Tibial artery (tissue), 4 donors: Measurements from ENCODE around the gene USP49.

Experiments used
- DNase-seq, 2 donors: peaks; one replicate each; pipeline ENCODE4 v3.0.0-alpha.2; 2019
- H3K27ac ChIP-seq, 2 donors: fragments of 200-600 bp; sonication (generic) in 1 of 2; 1 replicate in 1 of 2; 2 replicates in 1 of 2; pipeline ENCODE4 v1.5.1; 2018 to 2019; ENCODE audit warnings: mild to moderate bottlenecking in 1 of 2
- H3K27me3 ChIP-seq, 2 donors: fragments of 200-600 bp; sonication (generic) in 1 of 2; one replicate each; pipeline versions ENCODE4 v1.5.1 to v1.6.0; 2016 to 2019
- H3K36me3 ChIP-seq, 3 donors: fragments of 200-600 bp; sonication (generic) in 2 of 3; one replicate each; pipeline ENCODE4 v1.5.1; 2016 to 2019; ENCODE audit warnings: mild to moderate bottlenecking in 2 of 3
- H3K4me1 ChIP-seq, 4 donors: fragments of 200-600 bp; sonication (generic) in 2 of 4; 1 replicate in 3 of 4; 2 replicates in 1 of 4; pipeline ENCODE4 v1.5.1; 2016 to 2019
- H3K4me3 ChIP-seq, 2 donors: fragments of 200-600 bp; sonication (generic) in 1 of 2; 1 replicate in 1 of 2; 2 replicates in 1 of 2; pipeline ENCODE4 v1.5.1; 2018 to 2019; ENCODE audit warnings: mild to moderate bottlenecking in 2 of 2
- H3K9me3 ChIP-seq, 3 donors: fragments of 200-600 bp; sonication (generic) in 1 of 3; one replicate each; pipeline ENCODE4 v1.5.1; 2016 to 2019
- intact Hi-C: fragments of 100-400 bp; cut with DNase I; formaldehyde crosslinking; loops from one replicate; pipeline ENCODE4 v1.15.0; 2023; ENCODE audit warnings: low total_unique reads
- TF ChIP-seq, protein P1 (sequence below), 2 experiments: fragments of 200-600 bp in 1 of 2; fragments of 450-650 bp in 1 of 2; IDR thresholded peaks; one replicate each; pipeline ENCODE4 v1.5.1; 2017 to 2019; ENCODE audit warnings: antibody characterized with exemption in 2 of 2, mild to moderate bottlenecking in 1 of 2, moderate library complexity in 1 of 2

The USP49 gene

DNA sequence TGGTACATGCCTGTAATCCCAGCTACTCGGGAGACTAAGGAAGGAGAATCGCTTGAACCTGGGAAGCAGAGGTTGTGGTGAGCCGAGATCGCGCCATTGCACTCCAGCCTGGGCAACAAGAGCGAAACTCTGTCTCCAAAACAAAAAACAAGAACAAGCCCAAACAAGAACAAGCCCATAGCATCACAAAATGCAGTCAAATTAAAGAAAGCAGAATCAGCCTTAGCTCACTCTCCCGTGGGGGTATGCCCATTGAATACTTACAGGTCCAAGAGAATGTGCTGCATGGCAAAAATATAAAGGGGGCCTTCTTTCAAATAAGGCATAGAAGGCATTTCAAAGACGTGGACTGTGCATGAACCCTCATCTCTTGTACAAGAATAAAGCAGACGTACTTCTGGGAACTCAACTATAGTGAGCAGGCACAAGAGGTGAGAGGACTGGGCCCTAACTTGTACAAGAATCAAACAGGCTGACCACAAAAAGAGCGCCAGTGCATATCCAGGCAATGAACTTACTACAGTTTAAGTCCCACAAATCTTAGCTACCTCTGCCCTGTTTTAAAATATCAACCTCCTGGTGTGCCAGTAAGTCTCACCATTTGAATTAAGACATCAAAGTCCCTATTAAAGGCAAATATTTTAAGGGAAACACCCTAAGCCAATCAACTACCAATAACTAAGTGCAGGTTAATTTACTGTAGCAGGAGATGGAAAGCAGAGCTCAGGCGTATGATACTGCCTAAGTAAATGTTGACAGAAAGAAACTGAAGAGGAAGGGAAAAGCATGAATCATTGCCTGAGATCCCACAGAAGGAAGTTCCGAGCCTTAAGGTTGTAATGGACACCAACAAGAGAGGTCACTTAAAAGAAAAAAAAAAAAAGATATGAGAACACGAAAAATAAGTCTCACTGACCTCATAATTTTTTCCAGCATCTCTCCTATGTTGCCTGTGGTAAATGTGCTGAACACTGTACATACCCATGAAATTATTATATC, 70.3 kb downstream of the USP49 start:
- TF ChIP-seq, protein P1, sequence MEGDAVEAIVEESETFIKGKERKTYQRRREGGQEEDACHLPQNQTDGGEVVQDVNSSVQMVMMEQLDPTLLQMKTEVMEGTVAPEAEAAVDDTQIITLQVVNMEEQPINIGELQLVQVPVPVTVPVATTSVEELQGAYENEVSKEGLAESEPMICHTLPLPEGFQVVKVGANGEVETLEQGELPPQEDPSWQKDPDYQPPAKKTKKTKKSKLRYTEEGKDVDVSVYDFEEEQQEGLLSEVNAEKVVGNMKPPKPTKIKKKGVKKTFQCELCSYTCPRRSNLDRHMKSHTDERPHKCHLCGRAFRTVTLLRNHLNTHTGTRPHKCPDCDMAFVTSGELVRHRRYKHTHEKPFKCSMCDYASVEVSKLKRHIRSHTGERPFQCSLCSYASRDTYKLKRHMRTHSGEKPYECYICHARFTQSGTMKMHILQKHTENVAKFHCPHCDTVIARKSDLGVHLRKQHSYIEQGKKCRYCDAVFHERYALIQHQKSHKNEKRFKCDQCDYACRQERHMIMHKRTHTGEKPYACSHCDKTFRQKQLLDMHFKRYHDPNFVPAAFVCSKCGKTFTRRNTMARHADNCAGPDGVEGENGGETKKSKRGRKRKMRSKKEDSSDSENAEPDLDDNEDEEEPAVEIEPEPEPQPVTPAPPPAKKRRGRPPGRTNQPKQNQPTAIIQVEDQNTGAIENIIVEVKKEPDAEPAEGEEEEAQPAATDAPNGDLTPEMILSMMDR (IDR thresholded peaks at IDR 0.05), result no peak
- no peak for DNase-seq
- H3K9me3 ChIP-seq, result no peaks in the 10 kb centered on the region
- intact Hi-C loops, result no loop called here
- H3K36me3 ChIP-seq, result no peaks in the 10 kb centered on the region
- H3K27me3 ChIP-seq, result no peaks in the 10 kb centered on the region
- H3K27ac ChIP-seq, result no peak overlapping the region
- H3K4me1 ChIP-seq, result no peaks in the 10 kb centered on the region
- no peak overlapping the region for H3K4me3 ChIP-seq

DNA sequence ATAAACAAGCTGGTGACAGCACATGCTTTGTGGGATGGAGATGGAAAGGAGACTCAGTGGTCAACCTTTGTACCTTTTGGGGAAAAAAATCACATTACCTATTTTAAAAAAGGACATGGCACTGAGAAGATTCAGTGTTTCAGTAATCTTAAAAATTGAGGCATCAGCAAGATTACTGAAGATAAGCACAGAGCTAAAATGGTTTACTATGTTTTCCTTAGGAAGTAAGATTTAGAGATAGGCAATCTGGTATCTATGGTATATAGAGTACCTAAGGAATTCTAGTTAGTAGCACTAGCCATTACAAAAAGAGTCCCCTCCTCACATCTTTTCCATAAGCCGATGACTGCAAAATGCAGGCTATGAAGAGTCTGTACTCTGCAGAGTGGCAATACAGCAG, 72.0 kb downstream of the USP49 start:
- no peaks in the 10 kb centered on the region for H3K27me3 ChIP-seq
- H3K9me3 ChIP-seq, result no peaks in the 10 kb centered on the region
- TF ChIP-seq, protein P1 (IDR thresholded peaks at IDR 0.05), result no peak
- H3K4me1 ChIP-seq, result no peaks in the 10 kb centered on the region
- no peak overlapping the region for H3K27ac ChIP-seq
- intact Hi-C loops, result no loop called here
- H3K36me3 ChIP-seq, result no peaks in the 10 kb centered on the region
- H3K4me3 ChIP-seq, result no peak overlapping the region
- DNase-seq, result no peak

DNA sequence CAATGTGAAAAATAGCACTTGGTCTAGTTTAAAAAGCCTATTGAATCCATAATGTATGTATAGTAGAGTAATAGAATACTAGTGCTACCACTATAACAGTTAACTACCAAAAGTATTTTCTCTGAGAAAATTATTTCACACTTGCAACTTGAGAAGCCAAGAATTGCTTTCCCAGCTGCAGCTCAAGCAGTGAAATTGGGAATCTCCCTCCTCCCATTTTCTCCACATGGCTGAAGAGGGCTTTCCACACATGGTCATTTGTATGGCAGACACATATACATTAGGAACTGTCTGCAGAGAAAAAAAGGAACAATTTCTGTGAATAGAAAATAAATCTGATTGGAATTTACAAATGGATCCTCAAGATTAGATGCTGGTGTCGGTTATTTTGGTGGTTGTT, 73.2 kb downstream of the USP49 start:
- no peak overlapping the region for H3K4me3 ChIP-seq
- no peak for DNase-seq
- H3K9me3 ChIP-seq, result no peaks in the 10 kb centered on the region
- intact Hi-C loops, result no loop called here
- no peaks in the 10 kb centered on the region for H3K36me3 ChIP-seq
- no peak overlapping the region for H3K27ac ChIP-seq
- H3K4me1 ChIP-seq, result no peaks in the 10 kb centered on the region
- TF ChIP-seq, protein P1 (IDR thresholded peaks at IDR 0.05), result no peak
- H3K27me3 ChIP-seq, result no peaks in the 10 kb centered on the region

DNA sequence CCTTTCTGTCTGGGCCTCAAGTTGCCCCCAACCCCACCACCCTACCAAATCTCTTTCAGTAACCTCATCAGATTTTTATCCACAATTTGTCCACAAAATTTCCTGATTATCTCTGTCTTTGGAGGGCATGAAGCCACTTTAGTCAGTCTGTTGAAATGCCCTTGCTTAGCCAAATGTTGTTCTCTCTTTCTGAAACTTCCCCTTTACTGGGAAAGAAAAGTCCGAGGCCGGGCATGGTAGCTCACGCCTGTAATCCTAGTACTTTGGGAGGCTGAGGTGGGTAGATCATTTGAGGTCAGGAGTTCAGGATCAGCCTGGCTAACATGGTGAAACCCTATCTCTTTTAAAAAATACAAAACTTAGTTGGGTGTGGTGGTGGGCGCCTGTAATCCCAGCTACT, 73.9 kb downstream of the USP49 start:
- no peaks in the 10 kb centered on the region for H3K4me1 ChIP-seq
- TF ChIP-seq, protein P1 (IDR thresholded peaks at IDR 0.05), result no peak
- no peaks in the 10 kb centered on the region for H3K27me3 ChIP-seq
- no peak overlapping the region for H3K27ac ChIP-seq
- no peaks in the 10 kb centered on the region for H3K36me3 ChIP-seq
- DNase-seq, result no peak
- H3K4me3 ChIP-seq, result no peak overlapping the region
- intact Hi-C loops, result no loop called here
- H3K9me3 ChIP-seq, result no peaks in the 10 kb centered on the region

DNA sequence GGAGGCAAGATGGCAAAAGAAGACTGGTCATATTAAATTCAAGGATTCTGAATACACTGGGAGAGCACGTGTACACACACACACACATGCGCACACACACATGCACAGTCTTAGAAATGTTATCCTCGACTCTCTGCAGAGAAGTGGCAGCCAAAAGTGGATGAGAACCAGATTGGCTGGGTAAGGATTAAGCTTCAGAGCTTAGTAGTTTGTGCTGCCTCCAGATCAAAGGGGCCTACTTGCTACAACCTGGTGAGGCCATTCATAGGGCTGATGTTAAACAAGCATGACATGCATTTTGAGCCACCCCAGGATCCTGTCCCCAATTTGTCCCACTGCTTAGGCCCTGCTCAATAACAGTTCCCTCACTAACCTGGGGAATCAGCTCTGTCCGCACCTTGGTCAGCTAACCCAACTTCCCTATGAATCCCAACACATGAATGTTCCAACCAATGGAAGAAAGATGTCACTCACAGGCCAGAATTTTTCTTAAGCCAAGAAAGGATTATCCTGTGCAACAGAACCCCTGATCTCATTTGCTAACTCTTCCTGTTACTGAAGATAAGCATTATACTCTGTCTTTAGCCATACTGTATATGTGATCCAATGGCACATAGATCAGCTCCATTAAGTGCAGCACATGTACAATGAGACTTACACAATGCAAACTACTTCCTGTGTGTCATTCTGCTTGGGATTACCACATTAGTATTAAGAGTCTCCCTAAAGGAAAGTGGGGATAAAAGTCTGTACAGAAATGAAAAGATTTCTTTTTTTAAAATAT, 76.7 kb downstream of the USP49 start:
- H3K4me3 ChIP-seq, result no peak overlapping the region
- no peaks in the 10 kb centered on the region for H3K9me3 ChIP-seq
- H3K27ac ChIP-seq, result no peak overlapping the region
- no peaks in the 10 kb centered on the region for H3K4me1 ChIP-seq
- H3K27me3 ChIP-seq, result no peaks in the 10 kb centered on the region
- no peaks in the 10 kb centered on the region for H3K36me3 ChIP-seq
- intact Hi-C loops, result no loop called here
- DNase-seq, result no peak
- TF ChIP-seq, protein P1 (IDR thresholded peaks at IDR 0.05), result no peak
